Measurements from ENCODE around the gene NECTIN1.

DNA sequence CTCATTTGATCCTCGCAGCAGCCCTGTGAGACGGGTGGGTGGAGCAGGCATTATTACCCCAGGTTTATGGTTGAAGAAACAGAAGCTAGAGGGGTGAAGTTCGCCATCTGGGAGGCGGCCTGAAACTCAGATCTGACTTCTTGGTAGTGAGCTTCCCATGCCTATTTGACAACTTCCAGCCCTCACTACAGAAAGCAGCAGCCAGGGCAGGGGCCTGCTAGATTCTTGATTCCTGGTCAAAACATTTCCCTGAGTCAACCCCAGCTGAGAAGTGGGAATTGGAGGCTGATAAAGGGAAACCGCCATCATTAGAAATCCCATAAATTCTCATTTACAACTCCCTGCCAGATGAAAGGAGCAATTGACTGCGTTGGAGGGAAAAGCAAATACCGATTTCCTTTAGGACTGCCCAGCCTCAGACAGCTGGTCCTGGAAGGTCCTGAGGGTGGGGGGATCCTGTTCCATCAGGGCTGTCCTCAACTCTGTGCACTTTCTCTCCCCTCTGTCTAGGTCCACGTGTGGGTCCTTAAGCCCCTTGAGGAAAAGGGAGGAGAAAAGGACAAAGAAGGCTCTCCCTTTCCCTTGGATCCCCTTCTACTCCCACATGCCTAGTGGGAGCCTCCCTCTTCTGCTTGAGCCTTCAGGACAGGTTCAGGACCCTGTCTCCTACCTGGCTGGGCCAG lies 10.2 kb upstream of the NECTIN1 start:
- TF ChIP-seq SRF (IDR thresholded peaks at IDR 0.05; ENCODE audit: low read depth) (no peak), CTCF (IDR thresholded peaks at IDR 0.05 in 2 of 3, conservative IDR thresholded peaks at IDR 0.05 in 1 of 3; ENCODE audit: borderline replicate concordance in 1 of 3, insufficient read depth in 1 of 3, low read depth in 2 of 3, low read length in 2 of 3) (no peak), CEBPB (IDR thresholded peaks at IDR 0.05; ENCODE audit: low read depth) (no peak)

Measured in HCT116 (cell line).